Measurements from ENCODE around the gene RAET1L.

GRCh38 chr6:150058986-150059385 is 33.7 kb upstream of the RAET1L start:
- TF ChIP-seq CTCF (IDR thresholded peaks at IDR 0.05) (no peak), POLR2AphosphoS5 (IDR thresholded peaks at IDR 0.05) (no peak)
